Stimulated activated CD8-positive, alpha-beta memory T cell treated with anti-CD3 and anti-CD28 coated beads, Interleukin-12 subunit alpha, Interleukin-12 subunit beta, amount 100 ng/mL, for 24 hours (primary cell): ENCODE measurements around the gene ACTN1.

Source experiments
- DNase-seq: peaks from one replicate; pipeline ENCODE4 v3.0.0-alpha.2; 2020; ENCODE audit errors: extremely low read depth

Gene ACTN1

DNA sequence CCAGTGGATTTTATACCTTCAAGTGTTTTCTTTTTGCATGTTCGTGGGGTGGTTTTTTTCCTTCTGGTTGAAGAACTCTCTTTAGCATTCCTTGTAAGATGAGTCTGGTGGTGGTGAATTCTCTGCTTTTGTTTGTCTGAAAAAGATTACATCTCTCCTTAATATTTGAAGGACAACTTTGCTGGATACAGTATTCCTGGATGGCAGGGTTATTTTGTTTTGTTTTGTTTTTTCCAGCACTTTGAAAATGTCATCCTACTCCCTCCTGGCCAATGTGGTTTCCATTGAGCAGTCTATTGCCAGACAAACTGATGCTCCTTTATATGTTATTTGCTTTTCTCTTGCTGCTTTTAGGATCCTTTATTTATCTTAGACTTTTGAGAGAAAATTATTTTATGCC lies 143.0 kb downstream of the ACTN1 start:
- DNase-seq: no peak

DNA sequence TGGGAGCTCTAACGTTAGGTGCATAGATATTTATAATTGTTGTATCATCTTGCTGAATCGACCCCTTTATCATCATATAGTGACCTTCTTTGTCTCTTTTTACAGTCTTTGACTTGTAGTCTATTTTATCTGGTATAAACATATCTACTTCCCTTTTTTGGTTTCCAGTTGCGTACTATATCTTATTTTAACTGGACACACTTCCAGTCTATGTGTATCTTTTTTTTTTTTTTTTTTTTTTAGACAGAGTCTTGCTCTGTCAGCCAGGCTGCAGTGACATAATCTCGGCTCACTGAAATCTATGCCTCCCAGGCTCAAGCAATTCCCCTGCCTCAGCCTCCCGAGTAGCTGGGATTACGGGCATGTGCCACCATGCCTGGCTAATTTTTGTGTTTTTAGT lies 144.3 kb downstream of the ACTN1 start:
- DNase-seq: no peak

GRCh38 chr14:68828698-68829097 lies 150.4 kb downstream of the ACTN1 start:
- no peak for DNase-seq

GRCh38 chr14:68825729-68826128 lies 153.4 kb downstream of the ACTN1 start:
- no peak for DNase-seq

- DNase-seq: no peak
Observed at GRCh38 chr14:68824517-68825347, 154.4 kb downstream of the ACTN1 start.

GRCh38 chr14:68824207-68824516 lies 154.9 kb downstream of the ACTN1 start:
- no peak for DNase-seq
